GM18870 (cell line): ENCODE data around the gene CSAG1.
"Not testable (repeated sequence)": the region's sequence is repeated elsewhere in the genome, so short reads cannot be mapped to it uniquely, and the experiment has no call there.

ENCODE experiments used
- ATAC-seq: cut with Tn5 transposase; IDR thresholded peaks from one replicate; pipeline ENCODE4 v1.9.1; 2021; ENCODE audit warnings: moderate library complexity; ENCODE audit not compliant: unreplicated experiment

The CSAG1 gene

DNA sequence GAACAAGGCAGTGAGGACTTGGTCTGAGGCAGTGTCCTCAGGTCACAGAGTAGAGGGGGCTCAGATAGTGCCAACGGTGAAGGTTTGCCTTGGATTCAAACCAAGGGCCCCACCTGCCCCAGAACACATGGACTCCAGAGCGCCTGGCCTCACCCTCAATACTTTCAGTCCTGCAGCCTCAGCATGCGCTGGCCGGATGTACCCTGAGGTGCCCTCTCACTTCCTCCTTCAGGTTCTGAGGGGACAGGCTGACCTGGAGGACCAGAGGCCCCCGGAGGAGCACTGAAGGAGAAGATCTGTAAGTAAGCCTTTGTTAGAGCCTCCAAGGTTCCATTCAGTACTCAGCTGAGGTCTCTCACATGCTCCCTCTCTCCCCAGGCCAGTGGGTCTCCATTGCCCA lies 33.1 kb downstream of the CSAG1 start:
- ATAC-seq, result not testable (repeated sequence)

DNA sequence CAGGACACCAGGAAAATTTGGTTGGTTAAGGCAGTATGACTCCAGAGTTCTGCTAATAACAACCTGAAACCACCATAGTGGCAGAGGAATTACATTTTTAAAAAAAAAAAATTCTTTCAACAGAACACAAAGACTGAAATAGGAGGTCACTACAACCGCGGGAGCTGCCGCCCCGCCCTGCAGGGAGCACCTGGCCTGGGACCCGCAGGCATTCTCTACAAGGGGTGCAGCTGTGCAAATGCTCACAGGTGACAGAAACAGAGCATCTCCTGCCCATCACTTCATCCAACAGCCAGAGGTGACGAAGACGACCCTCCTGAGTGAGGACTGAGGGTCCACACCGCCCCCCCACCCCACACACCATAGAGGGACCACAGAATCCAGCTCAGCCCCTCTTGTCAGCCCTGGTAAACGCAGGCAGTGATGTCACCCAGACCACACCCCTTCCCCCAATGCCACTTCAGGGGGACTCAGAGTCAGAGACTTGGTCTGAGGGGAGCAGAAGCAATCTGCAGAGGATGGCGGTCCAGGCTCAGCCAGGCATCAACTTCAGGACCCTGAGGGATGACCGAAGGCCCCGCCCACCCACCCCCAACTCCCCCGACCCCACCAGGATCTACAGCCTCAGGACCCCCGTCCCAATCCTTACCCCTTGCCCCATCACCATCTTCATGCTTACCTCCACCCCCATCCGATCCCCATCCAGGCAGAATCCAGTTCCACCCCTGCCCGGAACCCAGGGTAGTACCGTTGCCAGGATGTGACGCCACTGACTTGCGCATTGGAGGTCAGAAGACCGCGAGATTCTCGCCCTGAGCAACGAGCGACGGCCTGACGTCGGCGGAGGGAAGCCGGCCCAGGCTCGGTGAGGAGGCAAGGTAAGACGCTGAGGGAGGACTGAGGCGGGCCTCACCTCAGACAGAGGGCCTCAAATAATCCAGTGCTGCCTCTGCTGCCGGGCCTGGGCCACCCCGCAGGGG lies 35.3 kb downstream of the CSAG1 start, which contains the start of gene MAGEA3:
MAGEA3 (plus strand) TSS at position 843 of the 980 bp plus-strand sequence. CDS start 2,039 bp downstream, outside the sequence.
- not testable (repeated sequence) for ATAC-seq

DNA sequence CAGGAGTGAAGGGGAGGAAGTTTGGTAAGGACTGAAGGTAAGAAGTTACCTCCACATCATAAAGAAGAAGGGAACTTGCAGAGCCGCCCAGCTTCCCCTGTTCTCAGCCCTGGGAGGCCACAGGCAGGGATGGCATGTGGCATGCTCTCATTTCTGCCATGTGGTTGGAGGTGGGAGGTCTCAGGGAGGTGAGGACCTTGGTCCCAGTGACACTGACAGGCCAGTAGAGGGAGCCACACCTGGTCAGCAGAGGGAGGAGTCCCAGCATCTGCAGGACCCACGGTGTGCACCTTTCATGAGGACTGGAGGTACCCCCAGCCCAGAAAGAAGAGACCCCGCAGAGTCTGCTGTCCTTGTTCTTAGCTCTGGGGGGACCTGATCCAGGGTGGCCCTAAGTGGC lies 52.5 kb downstream of the CSAG1 start:
- not testable (repeated sequence) for ATAC-seq
